ENCODE data around the gene EFCAB12. TPM values are rescaled to one million over a fixed set of nuclear protein-coding genes. Genes with fewer than 3 reads are reported as not detected.

Gene EFCAB12
- total and polyA plus RNA-seq, 2 of the 8 experiments (the other 6 are each of a cell fraction or from before 2014, with no cell fraction given) = 0.60 to 0.99 TPM

- ChIA-PET CTCF (ENCODE audit: partially characterized antibody) (interaction anchor here (1.1 to 3.1 kb wide), 6 partner anchors 9 to 62 kb away, joined by 3 to 11 read pairs (median 6); no protein-coding TSS in a partner anchor), POLR2A (ENCODE audit: partially characterized antibody) (interaction anchor here (2.1 to 5.7 kb wide), 6 partner anchors 10 to 112 kb away, joined by 6 to 61 read pairs (median 10); partner anchors contain the start of genes IFT122 and MBD4)
- no peak overlapping the region for H3K18ac ChIP-seq (ENCODE audit: extremely low read depth, low read length)
- no peak overlapping the region for H2BK120ac ChIP-seq (replicated peaks; ENCODE audit: low read depth, low read length)
- peak overlapping the region in 3 of 4 experiments; percentile 40 to 68 (median 48); a peak in 2 of 7 replicates for H3K9ac ChIP-seq (replicated peaks in 1 of 4; ENCODE audit: extremely low read depth in 1 of 4, low read depth in 3 of 4, low read length in 3 of 4)
- no peak overlapping the region for H3K14ac ChIP-seq (ENCODE audit: insufficient read length)
- no peak overlapping the region for H4K91ac ChIP-seq (replicated peaks; ENCODE audit: insufficient read length, low read length)
- peaks cover 3% of the 10 kb centered on the region for H3K23me2 ChIP-seq (ENCODE audit: low read depth, low read length)
- no peak overlapping the region for H2BK20ac ChIP-seq (ENCODE audit: low read length)
- H3K9me3 ChIP-seq (ENCODE audit: insufficient read depth in 2 of 2, low read depth in 1 of 2, low read length in 1 of 2) = no peaks in the 10 kb centered on the region
- peak overlapping the region; percentile 41 to 73 (median 60) for H3K4me3 ChIP-seq (ENCODE audit: extremely low read depth in 1 of 4, insufficient read depth in 2 of 4, low read depth in 3 of 4, low read length in 4 of 4)
- no peak overlapping the region for H3K4ac ChIP-seq (replicated peaks; ENCODE audit: insufficient read length, low read depth, low read length)
- H4K20me1 ChIP-seq (replicated peaks in 1 of 2; ENCODE audit: control insufficient read depth in 1 of 2, insufficient read depth in 2 of 2, low read length in 2 of 2) = peaks cover 0 to 1% of the 10 kb centered on the region in 2 experiments
- no peak for TF ChIP-seq JUND (IDR thresholded peaks at IDR 0.05; ENCODE audit: low read length)
- TF ChIP-seq ASH2L (IDR thresholded peaks at IDR 0.05; ENCODE audit: low read length) = no peak
- TF ChIP-seq, protein P1, sequence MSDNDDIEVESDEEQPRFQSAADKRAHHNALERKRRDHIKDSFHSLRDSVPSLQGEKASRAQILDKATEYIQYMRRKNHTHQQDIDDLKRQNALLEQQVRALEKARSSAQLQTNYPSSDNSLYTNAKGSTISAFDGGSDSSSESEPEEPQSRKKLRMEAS (IDR thresholded peaks at IDR 0.05) = 0 out of 2 replicates have a peak, but pooled peaks have one; percentile 4
- no peak for TF ChIP-seq SP4 (IDR thresholded peaks at IDR 0.05; ENCODE audit: low read length)
- H3K23ac ChIP-seq (ENCODE audit: insufficient read length) = no peak overlapping the region
- peaks cover 7 to 31% (median 15%) of the 10 kb centered on the region in 4 experiments for H3K4me1 ChIP-seq (replicated peaks in 1 of 4; ENCODE audit: control insufficient read depth in 3 of 4, insufficient read depth in 4 of 4, low read length in 3 of 4)
- peaks cover 0 to 10% (median 8%) of the 10 kb centered on the region in 4 experiments; a peak in 5 of 7 replicates for H3K27me3 ChIP-seq (replicated peaks in 1 of 4; ENCODE audit: control insufficient read depth in 3 of 4, extremely low read depth in 1 of 4, insufficient read depth in 3 of 4, low read length in 3 of 4)
- H3K27ac ChIP-seq (ENCODE audit: low read depth, low read length) = no peak overlapping the region
- H3K4me2 ChIP-seq (ENCODE audit: insufficient read depth in 1 of 2, low read depth in 2 of 2, low read length in 2 of 2) = peak overlapping the region; percentile 84 to 99
- peaks cover 14 to 21% (median 19%) of the 10 kb centered on the region in 4 experiments; a peak in 7 of 8 replicates for H3K36me3 ChIP-seq (ENCODE audit: control insufficient read depth in 2 of 4, insufficient read depth in 4 of 4, low read length in 3 of 4)
- DNase-seq (ENCODE audit: low read depth in 1 of 2, low spot score in 2 of 2) = no peak
- FAIRE-seq = no peak
- H3K56ac ChIP-seq (replicated peaks; ENCODE audit: insufficient read length, low read depth, low read length) = no peak overlapping the region
- no peak overlapping the region for H2BK12ac ChIP-seq (ENCODE audit: low read depth, low read length)
- WGBS, 2 experiments (ENCODE audit: extremely low coverage in 1 of 2, insufficient coverage in 1 of 2, insufficient read length in 1 of 2, insufficient replicate concordance in 2 of 2, low coverage in 1 of 2, low lambda C conversion rate in 2 of 2, missing lambda C conversion rate in 1 of 2) = 19% methylated on average over 8 of the region's 8 CpGs; no CpG with 5 or more reads in 1 of the 2 experiments
- H2BK5ac ChIP-seq (ENCODE audit: low read depth, low read length) = no peak overlapping the region
- H4K8ac ChIP-seq (ENCODE audit: extremely low read depth, insufficient read depth, low read length) = no peak overlapping the region
- 0 out of 2 replicates have a peak overlapping the region, but pooled peaks have one; percentile 63 for H2AFZ ChIP-seq (ENCODE audit: low read length)
- no peaks in the 10 kb centered on the region for H3K79me2 ChIP-seq (ENCODE audit: control insufficient read depth in 1 of 2, insufficient read depth in 2 of 2, low read length in 2 of 2)
- H4K5ac ChIP-seq (ENCODE audit: insufficient read length, low read depth, low read length) = no peak overlapping the region
- H2BK15ac ChIP-seq (ENCODE audit: low read length) = no peak overlapping the region
- no peak overlapping the region for H2AK5ac ChIP-seq (ENCODE audit: low read depth, low read length)
- H3K79me1 ChIP-seq (ENCODE audit: low read depth, low read length) = no peaks in the 10 kb centered on the region
Observed at GRCh38 chr3:129428007-129428375, 445 bp downstream of the EFCAB12 start.

All from H1 (cell line).